PFSK-1 (cell line): ENCODE data around the gene ATG2A.

Experiments
- POLR2AphosphoS5 ChIP-seq: IDR thresholded peaks from 2 replicates; pipeline ENCODE4 v1.6.1; 2012; ENCODE audit warnings: low read depth, mild to moderate bottlenecking, control low read depth, low read length, moderate library complexity
- TAF1 ChIP-seq: IDR thresholded peaks from 2 replicates; pipeline ENCODE4 v1.6.1; 2012; ENCODE audit warnings: low read length, control low read depth, borderline replicate concordance; ENCODE audit not compliant: insufficient read depth

GRCh38 chr11:64954201-64954600 is 37.2 kb upstream of the ATG2A start:
- TF ChIP-seq POLR2AphosphoS5 (no peak), TAF1 (no peak)
